Stimulated activated naive B cell treated with anti-CD40 and anti-IgM and Interleukin-4, amounts not matched to agents 10 μg/mL and 1 μg/mL and 100 μg/mL, for 72 hours (primary cell): ENCODE measurements around the gene RACK1.

ENCODE experiments used
- ATAC-seq, 2 donors: fragments of 150-1000 bp; cut with Tn5 transposase; replicated peaks; 2 replicates each; pipeline ENCODE4 v1.10.0; 2021; ENCODE audit warnings: moderate library complexity in 1 of 2
- DNase-seq: peaks from one replicate; pipeline ENCODE4 v3.0.0; 2021
- H3K27ac Mint-ChIP-seq: one replicate; pipeline ENCODE4 v1.8.0; 2022; ENCODE audit warnings: mild to moderate bottlenecking, mixed read lengths
- H3K27me3 Mint-ChIP-seq, 2 donors: one replicate each; pipeline ENCODE4 v1.8.0; 2022; ENCODE audit warnings: mixed read lengths in 2 of 2
- H3K36me3 Mint-ChIP-seq, 2 donors: one replicate each; pipeline ENCODE4 v1.8.0; 2022; ENCODE audit warnings: mixed read lengths in 2 of 2, mild to moderate bottlenecking in 1 of 2
- H3K4me1 Mint-ChIP-seq, 2 donors: one replicate each; pipeline ENCODE4 v1.8.0; 2022; ENCODE audit warnings: mixed read lengths in 2 of 2, mild to moderate bottlenecking in 1 of 2
- H3K4me3 Mint-ChIP-seq, 2 donors: one replicate each; pipeline ENCODE4 v1.8.0; 2022; ENCODE audit warnings: mild to moderate bottlenecking in 2 of 2, mixed read lengths in 2 of 2, moderate library complexity in 1 of 2
- H3K9me3 Mint-ChIP-seq, 2 donors: one replicate each; pipeline ENCODE4 v1.8.0; 2022; ENCODE audit warnings: mixed read lengths in 2 of 2, mild to moderate bottlenecking in 1 of 2

Gene RACK1

DNA sequence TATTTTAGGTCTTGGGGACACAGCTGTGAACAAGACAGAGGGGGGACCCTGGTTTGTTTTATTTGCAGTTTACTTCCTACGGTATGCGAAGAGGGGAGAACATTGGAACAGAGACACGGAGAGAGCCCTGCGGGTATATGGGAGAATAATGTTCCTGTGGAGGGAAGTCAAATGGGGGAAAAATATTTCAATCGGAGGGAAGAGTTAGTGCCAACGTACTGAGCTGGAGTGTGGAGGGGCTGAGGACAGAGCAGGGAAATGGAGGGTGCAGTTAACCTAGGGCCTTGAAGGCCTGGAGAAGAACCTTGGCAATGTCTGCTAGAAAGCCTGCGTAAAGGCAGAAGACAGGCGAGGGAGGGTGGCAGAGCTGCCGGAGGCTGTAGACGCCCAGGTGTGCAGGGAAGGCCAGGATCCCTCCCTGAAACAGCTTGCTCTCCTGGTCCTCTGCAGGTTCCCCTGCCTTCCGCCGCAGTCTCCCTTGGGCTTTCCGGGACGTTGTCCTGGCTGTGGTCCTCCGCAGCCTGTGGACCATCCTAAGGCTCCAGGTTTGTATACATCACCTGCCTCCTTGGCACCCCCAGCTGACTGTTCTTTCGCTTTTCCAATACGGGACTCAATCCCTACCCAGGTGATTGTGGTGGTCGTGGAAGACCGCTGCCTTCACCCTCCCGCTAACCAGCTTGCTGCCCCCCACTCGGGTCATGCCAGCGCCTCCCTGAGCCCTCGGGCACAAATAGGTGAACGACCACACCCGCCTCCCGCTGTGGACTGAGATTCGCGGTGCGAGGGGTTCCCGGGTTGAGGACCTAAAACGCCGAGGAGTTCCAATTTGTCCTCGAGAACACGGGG, 1.9 kb upstream of the RACK1 start:
- peaks cover 42 to 75% of the 10 kb centered on the region in 2 donors for H3K4me1 Mint-ChIP-seq
- H3K9me3 Mint-ChIP-seq, result no peaks in the 10 kb centered on the region
- peak overlapping the region; percentile 99 for H3K27ac Mint-ChIP-seq
- peak in 1 of 2 donors; percentile 19 for ATAC-seq
- H3K36me3 Mint-ChIP-seq, result peaks cover 49 to 66% of the 10 kb centered on the region in 2 donors
- no peaks in the 10 kb centered on the region for H3K27me3 Mint-ChIP-seq
- peak overlapping the region; percentile 94 to 95 for H3K4me3 Mint-ChIP-seq
- no peak for DNase-seq

DNA sequence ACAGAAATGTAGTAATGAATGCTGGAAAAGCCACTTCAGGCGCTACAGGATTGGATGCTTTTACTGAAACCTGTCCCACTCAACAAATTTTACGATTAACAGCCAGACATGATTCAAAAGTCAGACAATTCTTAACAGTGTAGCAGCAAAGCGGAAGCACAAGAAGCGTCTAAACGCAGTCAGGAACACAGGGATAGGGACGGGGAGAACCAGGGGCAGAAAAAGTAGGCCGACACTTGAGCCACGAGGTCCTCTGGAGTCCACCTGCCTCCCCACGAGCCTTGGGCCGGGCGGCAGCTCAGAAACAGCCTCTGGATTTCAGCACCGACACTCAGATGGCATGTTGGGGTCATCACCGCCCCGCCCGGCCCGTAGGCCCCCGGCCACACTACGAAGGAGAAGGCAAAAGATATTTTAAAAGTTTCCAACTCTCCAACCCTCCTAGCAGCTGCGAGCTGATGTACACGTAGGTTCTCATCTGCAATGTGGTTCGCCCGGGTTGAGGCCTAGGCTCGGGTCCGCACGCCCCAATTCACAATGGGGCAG, 615 bp downstream of the RACK1 start:
- H3K4me3 Mint-ChIP-seq, result peak overlapping the region; percentile 94
- H3K27ac Mint-ChIP-seq, result peak overlapping the region; percentile 98
- DNase-seq (no peak), ATAC-seq (peak; percentile 1 to 7)
- no peaks in the 10 kb centered on the region for H3K27me3 Mint-ChIP-seq
- H3K9me3 Mint-ChIP-seq, result no peaks in the 10 kb centered on the region
- H3K4me1 Mint-ChIP-seq, result peaks cover 32 to 66% of the 10 kb centered on the region in 2 donors
- peaks cover 49 to 60% of the 10 kb centered on the region in 2 donors for H3K36me3 Mint-ChIP-seq

DNA sequence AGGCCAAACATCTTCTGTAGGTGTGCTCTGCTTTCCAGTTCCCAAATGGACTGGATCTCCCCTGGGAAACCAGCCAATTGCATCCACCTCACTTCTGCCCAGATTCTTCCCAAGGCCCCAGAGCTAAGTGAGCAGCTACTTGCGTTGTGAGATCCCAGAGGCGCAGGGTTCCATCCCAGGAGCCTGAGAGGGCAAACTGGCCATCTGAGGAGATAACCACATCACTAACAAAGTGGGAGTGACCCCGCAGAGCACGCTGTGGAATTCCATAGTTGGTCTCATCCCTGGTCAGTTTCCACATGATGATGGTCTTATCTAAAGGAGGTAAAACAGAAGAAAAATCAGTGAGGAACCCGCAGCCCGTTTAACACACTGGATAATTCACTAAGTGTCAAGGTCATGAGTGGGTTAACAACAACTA, 1.7 kb downstream of the RACK1 start:
- Mint-ChIP-seq H3K36me3 (peaks cover 47 to 64% of the 10 kb centered on the region in 2 donors), H3K27me3 (no peaks in the 10 kb centered on the region), H3K4me3 (peak overlapping the region; percentile 94), H3K4me1 (peaks cover 32 to 64% of the 10 kb centered on the region in 2 donors), H3K27ac (peak overlapping the region; percentile 98), H3K9me3 (no peaks in the 10 kb centered on the region)
- ATAC-seq, result no peak
- DNase-seq, result no peak

DNA sequence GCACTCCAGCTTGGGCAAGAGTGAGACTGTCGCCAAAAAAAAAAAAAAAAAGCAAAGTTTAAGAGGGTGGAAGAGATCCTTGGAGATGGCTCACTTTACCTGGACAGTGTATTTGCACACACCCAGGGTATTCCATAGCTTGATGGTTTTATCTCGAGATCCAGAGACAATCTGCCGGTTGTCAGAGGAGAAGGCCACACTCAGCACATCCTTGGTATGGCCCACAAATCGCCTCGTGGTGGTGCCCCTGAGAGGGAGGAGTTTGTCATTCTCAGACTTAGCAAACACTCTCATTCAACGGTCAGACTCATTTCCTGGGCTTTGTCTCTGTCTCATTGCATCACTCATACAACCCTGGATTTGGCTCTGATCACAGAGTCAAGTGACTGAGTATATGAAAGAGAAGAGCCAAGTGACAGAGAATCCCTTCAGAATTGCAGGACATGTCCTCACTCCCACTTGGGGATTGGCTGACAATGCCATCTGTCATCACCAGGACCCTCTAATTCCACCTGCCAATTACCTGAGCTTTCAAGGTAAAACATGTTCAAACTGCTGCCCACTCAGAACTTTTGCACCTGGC, 2.2 kb downstream of the RACK1 start:
- DNase-seq (no peak), ATAC-seq (no peak)
- H3K4me3 Mint-ChIP-seq, result peak overlapping the region; percentile 94
- H3K36me3 Mint-ChIP-seq, result peaks cover 49 to 67% of the 10 kb centered on the region in 2 donors
- no peaks in the 10 kb centered on the region for H3K27me3 Mint-ChIP-seq
- H3K9me3 Mint-ChIP-seq, result no peaks in the 10 kb centered on the region
- peak overlapping the region; percentile 98 for H3K27ac Mint-ChIP-seq
- H3K4me1 Mint-ChIP-seq, result peaks cover 32 to 62% of the 10 kb centered on the region in 2 donors

DNA sequence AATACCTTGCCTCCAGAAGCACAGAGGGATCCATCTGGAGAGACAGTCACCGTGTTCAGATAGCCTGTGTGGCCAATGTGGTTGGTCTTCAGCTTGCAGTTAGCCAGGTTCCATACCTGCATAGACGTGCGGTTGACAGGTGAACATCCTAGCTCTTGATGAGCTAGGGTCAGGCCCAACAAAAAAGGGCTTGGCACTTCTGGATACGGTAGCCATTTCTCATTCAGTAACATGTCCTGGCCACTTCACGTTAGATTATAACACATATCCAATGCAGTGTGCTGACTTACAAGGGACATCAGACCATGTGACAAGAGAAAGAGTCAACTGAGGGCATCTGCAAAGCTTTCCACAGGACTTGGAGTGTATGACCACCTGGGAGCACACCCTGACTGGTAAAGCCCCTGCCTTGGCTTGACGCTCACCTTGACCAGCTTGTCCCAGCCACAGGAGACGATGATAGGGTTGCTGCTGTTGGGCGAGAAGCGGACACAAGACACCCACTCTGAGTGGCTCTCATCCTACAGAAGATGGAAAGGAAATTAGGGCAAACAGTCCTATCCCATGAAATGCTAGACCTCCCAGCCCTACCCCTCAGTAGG, 4.5 kb downstream of the RACK1 start:
- ATAC-seq (no peak), DNase-seq (no peak)
- Mint-ChIP-seq H3K36me3 (peaks cover 57 to 83% of the 10 kb centered on the region in 2 donors), H3K4me3 (peak overlapping the region; percentile 35 to 52), H3K9me3 (no peaks in the 10 kb centered on the region), H3K27me3 (no peaks in the 10 kb centered on the region), H3K27ac (peak overlapping the region; percentile 87), H3K4me1 (peaks cover 16 to 57% of the 10 kb centered on the region in 2 donors)

DNA sequence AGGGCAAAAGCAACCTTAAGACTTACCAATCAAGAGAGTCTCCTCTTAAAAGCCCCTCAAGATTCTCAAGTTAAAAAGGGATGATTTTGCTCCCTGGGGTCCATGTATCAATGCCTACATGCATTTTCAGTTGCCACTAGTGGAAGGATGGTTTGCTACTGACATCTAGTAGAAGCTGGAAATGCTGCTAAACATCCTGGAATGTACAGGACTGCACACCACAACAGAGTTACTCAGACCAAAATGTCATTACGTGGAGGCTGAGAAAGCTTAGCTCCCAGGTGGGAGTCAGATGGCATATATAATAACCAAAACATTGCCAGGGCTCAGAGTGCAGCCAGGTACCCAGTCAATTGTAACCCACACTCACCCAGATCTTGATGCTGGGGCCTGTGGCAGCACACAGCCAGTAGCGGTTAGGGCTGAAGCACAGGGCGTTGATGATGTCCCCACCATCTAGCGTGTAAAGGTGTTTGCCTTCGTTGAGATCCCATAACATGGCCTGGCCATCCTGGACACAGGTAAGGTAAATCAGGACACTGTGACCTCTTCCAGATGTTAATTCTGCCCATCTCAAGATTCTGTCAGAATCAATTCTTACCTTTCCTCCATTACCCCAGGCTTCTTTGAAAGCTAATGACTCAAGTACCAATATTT, 5.8 kb downstream of the RACK1 start:
- H3K9me3 Mint-ChIP-seq, result no peaks in the 10 kb centered on the region
- DNase-seq (no peak), ATAC-seq (no peak)
- peaks cover 16 to 59% of the 10 kb centered on the region in 2 donors for H3K4me1 Mint-ChIP-seq
- no peaks in the 10 kb centered on the region for H3K27me3 Mint-ChIP-seq
- H3K4me3 Mint-ChIP-seq, result peak overlapping the region in 1 of 2 donors; percentile 56
- H3K27ac Mint-ChIP-seq, result peak overlapping the region; percentile 87
- H3K36me3 Mint-ChIP-seq, result peaks cover 55 to 82% of the 10 kb centered on the region in 2 donors

DNA sequence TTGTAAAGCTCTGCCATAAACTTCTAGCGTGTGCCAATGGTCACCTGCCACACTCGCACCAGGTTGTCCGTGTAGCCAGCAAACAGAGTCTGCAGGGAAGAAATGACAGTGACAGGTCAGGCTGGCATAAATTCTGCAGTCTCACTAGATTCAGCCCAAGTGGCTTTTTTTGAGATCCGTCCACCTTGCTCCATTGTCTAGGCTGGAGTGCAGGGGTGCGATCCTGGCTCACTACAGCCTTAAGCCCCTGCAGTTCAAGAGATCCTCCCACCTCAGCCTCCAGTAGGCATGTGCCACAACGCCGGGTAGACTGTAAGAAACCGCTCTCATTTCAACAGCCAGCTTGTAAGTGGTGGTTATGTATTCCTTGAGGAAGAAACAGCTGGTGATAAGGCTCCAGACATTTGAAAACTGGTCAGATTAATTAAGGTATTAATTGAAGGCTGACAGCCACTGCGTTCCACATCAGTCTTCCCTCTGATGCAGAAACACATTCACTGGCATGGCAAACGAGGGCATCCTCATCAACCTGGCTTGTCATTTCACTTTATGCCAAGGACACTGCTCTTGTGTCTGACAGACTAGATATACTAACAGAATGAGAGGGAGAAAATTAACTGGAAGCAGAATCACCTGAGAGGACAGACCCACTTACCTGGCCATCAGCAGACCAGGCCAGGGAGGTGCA, 6.6 kb downstream of the RACK1 start:
- H3K9me3 Mint-ChIP-seq, result no peaks in the 10 kb centered on the region
- DNase-seq (no peak), ATAC-seq (no peak)
- no peaks in the 10 kb centered on the region for H3K27me3 Mint-ChIP-seq
- peaks cover 16 to 54% of the 10 kb centered on the region in 2 donors for H3K4me1 Mint-ChIP-seq
- peak overlapping the region; percentile 31 for H3K27ac Mint-ChIP-seq
- H3K4me3 Mint-ChIP-seq, result no peak overlapping the region
- peaks cover 51 to 78% of the 10 kb centered on the region in 2 donors for H3K36me3 Mint-ChIP-seq

DNA sequence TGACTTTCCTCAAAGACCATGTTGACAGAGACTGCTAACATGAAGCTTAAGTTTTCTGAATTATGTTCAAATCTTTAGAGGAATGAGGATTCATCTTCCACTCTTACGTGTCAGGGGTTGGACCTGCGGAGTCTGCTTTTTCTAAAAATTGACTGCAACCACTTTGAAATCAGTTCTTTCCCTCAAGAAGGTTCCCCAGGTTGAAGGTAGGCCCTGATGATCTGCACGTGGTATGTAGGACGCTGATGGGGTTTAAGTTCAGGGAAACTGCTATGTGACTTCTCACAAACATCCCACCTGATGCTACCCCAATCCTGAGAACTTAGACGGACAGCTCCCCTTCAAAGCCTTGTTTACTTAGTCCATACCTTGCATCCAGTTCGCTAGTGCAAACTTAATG, 7.2 kb downstream of the RACK1 start:
- Mint-ChIP-seq H3K27ac (peak overlapping the region; percentile 47), H3K4me1 (peaks cover 12 to 47% of the 10 kb centered on the region in 2 donors), H3K27me3 (no peaks in the 10 kb centered on the region), H3K9me3 (no peaks in the 10 kb centered on the region), H3K4me3 (no peak overlapping the region), H3K36me3 (peaks cover 47 to 74% of the 10 kb centered on the region in 2 donors)
- ATAC-seq (no peak), DNase-seq (no peak)

DNA sequence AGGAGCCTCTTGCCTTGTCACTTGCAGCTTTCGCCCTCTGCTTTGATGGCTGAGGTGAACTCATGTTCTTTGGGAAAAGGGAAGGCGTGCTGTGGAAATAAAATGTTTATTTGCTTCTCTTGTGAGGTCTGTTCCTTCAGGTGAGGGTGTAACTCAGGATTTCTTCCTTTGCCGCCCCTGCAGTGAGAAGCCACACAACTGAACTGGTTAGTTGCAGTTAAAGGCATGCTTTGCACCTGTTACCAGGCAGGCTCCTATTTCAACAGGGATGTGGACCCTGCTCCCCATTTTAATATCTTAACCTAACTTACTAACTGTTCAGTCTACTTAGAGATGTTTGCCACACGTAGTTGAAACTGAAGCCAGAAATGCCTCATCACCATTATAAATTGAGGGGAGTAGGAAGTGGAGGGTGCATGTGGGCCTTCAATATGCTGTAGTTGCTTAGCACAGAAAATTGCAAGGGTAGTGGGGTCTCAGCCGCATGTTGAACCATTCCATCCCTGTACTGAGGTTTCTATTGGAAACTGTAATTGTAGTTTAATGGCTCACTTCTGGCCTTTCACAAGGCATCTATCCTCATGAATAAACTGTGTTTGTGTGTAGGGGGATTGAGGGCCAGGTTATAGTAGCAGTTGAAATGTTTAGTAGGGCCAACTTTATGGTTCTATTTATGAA, 7.9 kb downstream of the RACK1 start:
- Mint-ChIP-seq H3K27me3 (no peaks in the 10 kb centered on the region), H3K4me1 (peaks cover 12 to 41% of the 10 kb centered on the region in 2 donors), H3K9me3 (no peaks in the 10 kb centered on the region), H3K4me3 (no peak overlapping the region), H3K27ac (peak overlapping the region; percentile 89), H3K36me3 (peaks cover 45 to 71% of the 10 kb centered on the region in 2 donors)
- ATAC-seq (no peak), DNase-seq (no peak)

DNA sequence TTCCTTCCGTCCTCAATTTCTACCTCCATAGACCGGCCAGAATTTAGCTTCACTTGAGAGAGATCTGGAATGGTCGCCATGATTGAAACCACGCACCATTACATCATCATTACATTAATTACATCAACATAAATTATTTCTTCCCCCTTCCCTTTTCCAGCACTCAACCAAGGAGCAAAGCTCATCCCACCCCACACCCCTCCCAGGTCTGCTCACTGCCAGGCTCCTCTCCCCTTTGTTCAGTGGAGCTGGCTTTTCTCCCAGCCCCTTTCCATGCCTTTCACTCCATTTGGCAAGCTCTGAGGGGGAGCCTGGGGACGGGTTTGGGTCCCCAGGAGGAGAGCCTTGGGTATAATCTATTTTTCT, 8.4 kb downstream of the RACK1 start:
- no peaks in the 10 kb centered on the region for H3K9me3 Mint-ChIP-seq
- H3K27me3 Mint-ChIP-seq, result no peaks in the 10 kb centered on the region
- ATAC-seq, result peak in 1 of 2 donors; percentile 10
- H3K36me3 Mint-ChIP-seq, result peaks cover 48 to 69% of the 10 kb centered on the region in 2 donors
- H3K4me3 Mint-ChIP-seq, result no peak overlapping the region
- peaks cover 12 to 43% of the 10 kb centered on the region in 2 donors for H3K4me1 Mint-ChIP-seq
- no peak for DNase-seq
- peak overlapping the region; percentile 89 for H3K27ac Mint-ChIP-seq

DNA sequence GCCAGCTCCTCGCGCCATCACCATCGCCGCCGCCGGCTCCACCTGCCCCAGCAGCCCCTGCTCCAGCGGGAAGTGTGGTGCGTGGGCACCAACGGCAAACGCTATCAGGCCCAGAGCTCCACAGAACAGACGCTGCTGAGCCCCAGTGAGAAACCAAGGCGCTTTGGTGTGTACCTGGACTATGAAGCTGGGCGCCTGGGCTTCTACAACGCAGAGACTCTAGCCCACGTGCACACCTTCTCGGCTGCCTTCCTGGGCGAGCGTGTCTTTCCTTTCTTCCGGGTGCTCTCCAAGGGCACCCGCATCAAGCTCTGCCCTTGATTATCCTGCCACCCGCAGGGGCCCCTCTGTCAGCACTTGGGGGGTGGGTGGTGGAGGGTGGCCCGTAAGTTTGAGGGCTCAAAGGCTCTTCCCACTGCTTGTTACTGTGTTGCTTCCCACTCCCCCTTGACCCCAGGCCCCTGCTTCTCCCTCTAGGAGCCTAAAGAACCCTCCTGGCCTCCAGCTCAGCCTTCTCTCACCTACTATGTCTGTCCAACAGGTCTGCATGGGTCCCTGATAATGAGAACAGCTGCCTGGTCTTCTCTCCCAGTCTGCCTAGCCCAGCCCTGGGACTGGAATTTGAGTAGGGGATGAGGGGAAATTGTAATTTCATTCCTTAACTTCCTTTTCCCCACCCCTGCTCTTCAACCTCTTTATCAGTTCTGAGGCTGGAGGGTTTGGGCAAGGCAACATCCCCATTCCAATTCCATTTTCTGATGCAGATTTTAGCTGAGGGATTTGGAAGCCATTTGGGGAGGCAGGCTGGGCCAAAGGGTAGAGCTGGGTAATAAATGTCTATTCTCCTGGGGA, 9.0 kb downstream of the RACK1 start:
- Mint-ChIP-seq H3K27me3 (no peaks in the 10 kb centered on the region), H3K9me3 (no peaks in the 10 kb centered on the region), H3K4me1 (peaks cover 14 to 47% of the 10 kb centered on the region in 2 donors), H3K27ac (peak overlapping the region; percentile 89), H3K36me3 (peaks cover 51 to 71% of the 10 kb centered on the region in 2 donors), H3K4me3 (peak overlapping the region in 1 of 2 donors; percentile 13)
- DNase-seq (no peak), ATAC-seq (peak; percentile 9 to 26)

DNA sequence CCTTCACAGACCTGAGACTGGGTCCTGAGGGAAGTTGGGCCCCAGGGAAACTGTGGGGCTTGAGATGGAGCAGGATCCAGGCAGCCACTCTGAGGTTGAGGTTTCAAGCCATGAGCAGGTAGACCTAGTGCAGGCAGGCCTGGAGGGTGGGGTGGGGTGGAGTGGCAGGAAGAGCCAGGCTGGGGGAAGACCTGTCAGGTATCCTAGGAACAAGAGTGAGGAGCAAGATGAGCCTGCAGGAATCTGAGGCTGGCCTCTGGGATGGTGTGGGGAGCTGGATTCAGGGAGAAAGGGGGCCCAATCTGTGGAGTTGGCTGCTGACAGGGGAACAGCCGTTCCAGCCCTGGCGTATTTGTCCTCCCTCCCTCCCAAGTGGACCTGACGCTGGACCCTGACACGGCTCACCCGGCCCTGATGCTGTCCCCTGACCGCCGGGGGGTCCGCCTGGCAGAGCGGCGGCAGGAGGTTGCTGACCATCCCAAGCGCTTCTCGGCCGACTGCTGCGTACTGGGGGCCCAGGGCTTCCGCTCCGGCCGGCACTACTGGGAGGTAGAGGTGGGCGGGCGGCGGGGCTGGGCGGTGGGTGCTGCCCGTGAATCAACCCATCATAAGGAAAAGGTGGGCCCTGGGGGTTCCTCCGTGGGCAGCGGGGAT, 9.8 kb downstream of the RACK1 start:
- Mint-ChIP-seq H3K4me3 (peak overlapping the region in 1 of 2 donors; percentile 32), H3K27me3 (no peaks in the 10 kb centered on the region), H3K9me3 (no peaks in the 10 kb centered on the region), H3K4me1 (peaks cover 14 to 43% of the 10 kb centered on the region in 2 donors), H3K27ac (peak overlapping the region; percentile 60), H3K36me3 (peaks cover 50 to 70% of the 10 kb centered on the region in 2 donors)
- DNase-seq, result no peak
- ATAC-seq, result peak; percentile 27 to 28
